ENCODE measurements around the gene EVA1A. TPM values are rescaled to one million over a fixed set of nuclear protein-coding genes. Genes with fewer than 3 reads are reported as not detected.
A peak's percentile ranks its signal among the peaks of the same experiment; 100 is the strongest.

The EVA1A gene
- total RNA-seq, 1 donor from 2014 or later: 112 TPM

- Histone ChIP-seq H3K4me3 (ENCODE audit: low read depth, low read length) (no peak overlapping the region), H3K36me3 (ENCODE audit: control insufficient read depth, insufficient read depth, low read length) (no peaks in the 10 kb centered on the region), H3K27me3 (ENCODE audit: control insufficient read depth, insufficient read depth, low read length) (no peaks in the 10 kb centered on the region)
- no peak for DNase-seq (ENCODE audit: low read depth)
- no peak for TF ChIP-seq CTCF (IDR thresholded peaks at IDR 0.05; ENCODE audit: insufficient read depth, low read length, poor library complexity, severe bottlenecking)
Observed at GRCh38 chr2:75570024-75570947, 9.5 kb upstream of the EVA1A start.

- no peak for TF ChIP-seq CTCF (IDR thresholded peaks at IDR 0.05; ENCODE audit: insufficient read depth, low read length, poor library complexity, severe bottlenecking)
- Histone ChIP-seq H3K36me3 (ENCODE audit: control insufficient read depth, insufficient read depth, low read length) (no peaks in the 10 kb centered on the region), H3K27me3 (ENCODE audit: control insufficient read depth, insufficient read depth, low read length) (no peaks in the 10 kb centered on the region), H3K4me3 (ENCODE audit: low read depth, low read length) (no peak overlapping the region)
- no peak for DNase-seq (ENCODE audit: low read depth)
Observed at GRCh38 chr2:75569546-75569945, 8.8 kb upstream of the EVA1A start.

GRCh38 chr2:75568174-75568573 lies 7.4 kb upstream of the EVA1A start:
- DNase-seq (ENCODE audit: low read depth): no peak
- Histone ChIP-seq H3K4me3 (ENCODE audit: low read depth, low read length) (no peak overlapping the region), H3K36me3 (ENCODE audit: control insufficient read depth, insufficient read depth, low read length) (no peaks in the 10 kb centered on the region), H3K27me3 (ENCODE audit: control insufficient read depth, insufficient read depth, low read length) (no peaks in the 10 kb centered on the region)
- TF ChIP-seq CTCF (IDR thresholded peaks at IDR 0.05; ENCODE audit: insufficient read depth, low read length, poor library complexity, severe bottlenecking): no peak

- TF ChIP-seq CTCF (IDR thresholded peaks at IDR 0.05; ENCODE audit: insufficient read depth, low read length, poor library complexity, severe bottlenecking): no peak
- DNase-seq (ENCODE audit: low read depth): peak; percentile 74
- H3K4me3 ChIP-seq (ENCODE audit: low read depth, low read length): no peak overlapping the region
- no peaks in the 10 kb centered on the region for H3K27me3 ChIP-seq (ENCODE audit: control insufficient read depth, insufficient read depth, low read length)
- H3K36me3 ChIP-seq (ENCODE audit: control insufficient read depth, insufficient read depth, low read length): no peaks in the 10 kb centered on the region
Observed at GRCh38 chr2:75565472-75566462, 5.0 kb upstream of the EVA1A start.

GRCh38 chr2:75564713-75565359 lies 4.1 kb upstream of the EVA1A start:
- Histone ChIP-seq H3K27me3 (ENCODE audit: control insufficient read depth, insufficient read depth, low read length) (no peaks in the 10 kb centered on the region), H3K4me3 (ENCODE audit: low read depth, low read length) (no peak overlapping the region), H3K36me3 (ENCODE audit: control insufficient read depth, insufficient read depth, low read length) (no peaks in the 10 kb centered on the region)
- DNase-seq (ENCODE audit: low read depth): no peak
- TF ChIP-seq CTCF (IDR thresholded peaks at IDR 0.05; ENCODE audit: insufficient read depth, low read length, poor library complexity, severe bottlenecking): no peak
